ENCODE results near the gene ALG10B. TPM values are rescaled to one million over a fixed set of nuclear protein-coding genes. Genes with fewer than 3 reads are reported as not detected.
"Not testable (repeated sequence)": the region's sequence is repeated elsewhere in the genome, so short reads cannot be mapped to it uniquely, and the experiment has no call there.

Gene ALG10B, protein sequence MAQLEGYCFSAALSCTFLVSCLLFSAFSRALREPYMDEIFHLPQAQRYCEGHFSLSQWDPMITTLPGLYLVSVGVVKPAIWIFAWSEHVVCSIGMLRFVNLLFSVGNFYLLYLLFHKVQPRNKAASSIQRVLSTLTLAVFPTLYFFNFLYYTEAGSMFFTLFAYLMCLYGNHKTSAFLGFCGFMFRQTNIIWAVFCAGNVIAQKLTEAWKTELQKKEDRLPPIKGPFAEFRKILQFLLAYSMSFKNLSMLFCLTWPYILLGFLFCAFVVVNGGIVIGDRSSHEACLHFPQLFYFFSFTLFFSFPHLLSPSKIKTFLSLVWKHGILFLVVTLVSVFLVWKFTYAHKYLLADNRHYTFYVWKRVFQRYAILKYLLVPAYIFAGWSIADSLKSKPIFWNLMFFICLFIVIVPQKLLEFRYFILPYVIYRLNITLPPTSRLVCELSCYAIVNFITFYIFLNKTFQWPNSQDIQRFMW
- 1 to 10 TPM in 1 of 3 donors, under 1 TPM in 2; 0.53 to 1.1 (median 0.83) TPM for polyA plus RNA-seq

DNA sequence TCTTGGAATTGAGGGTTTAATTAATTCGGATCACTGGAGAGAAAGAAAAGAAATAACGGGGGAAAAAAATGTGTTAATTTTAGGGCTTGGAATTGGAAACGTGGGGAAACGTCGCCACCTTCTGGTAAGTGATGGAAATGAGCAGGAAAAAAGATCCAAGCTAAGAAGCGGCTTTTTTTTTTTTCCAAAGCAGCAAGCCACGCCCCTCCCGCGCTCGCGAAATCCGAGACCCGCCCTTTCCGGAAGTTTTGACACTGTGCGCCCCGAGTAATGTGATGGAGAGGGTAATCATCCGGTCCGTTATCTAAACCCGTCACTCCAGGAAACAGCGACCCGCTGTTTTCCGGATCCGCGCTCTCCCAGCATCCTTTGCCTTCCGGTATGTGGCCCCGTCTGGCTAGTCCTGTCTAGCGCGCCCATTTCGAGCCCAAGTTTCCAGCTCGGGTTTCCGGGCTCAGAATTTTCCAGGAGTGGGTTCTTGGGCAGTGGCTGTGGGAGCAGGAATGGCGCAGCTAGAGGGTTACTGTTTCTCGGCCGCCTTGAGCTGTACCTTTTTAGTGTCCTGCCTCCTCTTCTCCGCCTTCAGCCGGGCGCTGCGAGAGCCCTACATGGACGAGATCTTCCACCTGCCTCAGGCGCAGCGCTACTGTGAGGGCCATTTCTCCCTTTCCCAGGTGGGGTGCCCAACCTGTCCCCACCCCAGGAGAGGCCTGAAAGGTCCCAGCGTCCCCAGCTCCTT lies at the start of gene ALG10B:
ALG10B (plus strand) TSS at position 384 of the 739 bp plus-strand sequence; CDS start at position 504, 120 bp downstream.
- peaks cover 24 to 33% of the 10 kb centered on the region in 2 donors for H3K4me1 Mint-ChIP-seq
- peak; percentile 90 to 94 (median 93) for DNase-seq
- H3K27me3 Mint-ChIP-seq (ENCODE audit: low read depth in 3 of 3) = peaks cover 6 to 7% (median 6%) of the 10 kb centered on the region in 3 donors
- no peaks in the 10 kb centered on the region for H3K9me3 Mint-ChIP-seq
- peak within 1 kb of the TSS; percentile 94 to 97 (median 96) for H3K27ac Mint-ChIP-seq
- peak within 1 kb of the TSS; percentile 90 to 97 (median 94) for H3K4me3 Mint-ChIP-seq
- H3K36me3 Mint-ChIP-seq = peaks cover 0 to 4% (median 3%) of the 10 kb centered on the region in 3 donors

DNA sequence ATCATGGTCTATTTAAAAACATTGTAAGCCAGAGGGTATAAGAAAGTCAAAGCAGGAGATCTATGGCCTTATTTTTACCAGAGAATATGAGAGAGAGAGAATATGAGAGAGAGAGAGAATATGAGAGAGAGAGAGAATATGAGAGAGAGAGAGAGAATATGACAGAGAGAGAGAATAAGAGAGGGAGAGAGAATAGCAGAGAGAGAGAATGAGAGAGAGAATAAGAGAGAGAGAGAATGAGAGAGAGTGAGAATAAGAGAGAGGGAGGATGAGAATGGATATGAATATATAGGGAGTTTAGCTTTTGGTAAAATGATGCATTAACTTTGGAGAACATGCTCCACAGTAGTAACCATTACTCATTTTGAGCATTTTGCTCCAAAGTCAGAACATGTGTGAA lies 48.0 kb upstream of the ALG10B start:
- Mint-ChIP-seq H3K4me1 (no peaks in the 10 kb centered on the region), H3K9me3 (peaks cover 0 to 12% (median 5%) of the 10 kb centered on the region in 6 donors), H3K4me3 (no peak overlapping the region), H3K36me3 (no peaks in the 10 kb centered on the region), H3K27ac (no peak overlapping the region), H3K27me3 (ENCODE audit: low read depth in 3 of 3) (peaks cover 0 to 4% (median 0%) of the 10 kb centered on the region in 3 donors)
- no peak for DNase-seq

DNA sequence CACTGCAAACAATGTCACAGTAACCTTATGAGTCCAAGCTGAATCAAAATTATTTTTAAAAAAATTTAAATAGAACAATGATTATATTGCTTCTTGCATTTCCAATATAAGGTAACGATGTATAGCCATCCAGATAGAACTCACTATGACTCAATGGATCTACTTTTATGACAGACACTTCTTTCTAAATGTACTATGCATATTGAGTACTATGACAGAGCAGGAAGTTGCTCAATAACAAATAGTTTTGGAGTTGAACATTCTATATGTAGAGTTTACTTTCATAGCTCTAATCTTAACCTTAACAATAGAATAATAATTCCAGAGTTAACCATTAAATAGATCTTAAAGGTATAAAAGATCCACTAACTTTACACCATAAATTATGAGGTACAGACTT lies 46.7 kb upstream of the ALG10B start:
- Mint-ChIP-seq H3K4me3 (no peak overlapping the region), H3K4me1 (no peaks in the 10 kb centered on the region), H3K27me3 (ENCODE audit: low read depth in 3 of 3) (peaks cover 0 to 2% (median 0%) of the 10 kb centered on the region in 3 donors), H3K9me3 (peaks cover 0 to 12% (median 4%) of the 10 kb centered on the region in 6 donors), H3K27ac (no peak overlapping the region), H3K36me3 (no peaks in the 10 kb centered on the region)
- no peak for DNase-seq

DNA sequence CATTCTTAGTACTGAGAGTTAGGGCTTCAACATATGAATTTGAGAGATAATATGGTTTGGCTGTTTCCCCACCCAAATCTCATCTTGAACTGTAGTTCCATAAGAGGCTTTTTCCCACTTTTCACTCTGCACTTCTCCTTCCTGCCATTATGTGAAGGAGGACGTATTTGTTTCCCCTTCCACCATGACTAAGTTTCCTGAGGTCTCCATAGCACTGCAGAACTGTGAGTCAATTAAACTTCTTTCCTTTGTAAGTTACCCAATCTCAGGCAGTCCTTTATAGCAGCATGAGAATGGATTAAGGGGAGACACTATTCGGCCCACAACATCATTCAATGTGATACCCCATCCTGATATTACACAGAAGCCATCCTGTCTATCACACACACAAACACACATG lies 36.8 kb upstream of the ALG10B start:
- peaks cover 0 to 1% (median 0%) of the 10 kb centered on the region in 3 donors for H3K27me3 Mint-ChIP-seq (ENCODE audit: low read depth in 3 of 3)
- no peaks in the 10 kb centered on the region for H3K36me3 Mint-ChIP-seq
- no peak for DNase-seq
- H3K4me1 Mint-ChIP-seq = no peaks in the 10 kb centered on the region
- H3K9me3 Mint-ChIP-seq = peaks cover 2 to 8% (median 4%) of the 10 kb centered on the region in 6 donors
- H3K4me3 Mint-ChIP-seq = no peak overlapping the region
- no peak overlapping the region for H3K27ac Mint-ChIP-seq

DNA sequence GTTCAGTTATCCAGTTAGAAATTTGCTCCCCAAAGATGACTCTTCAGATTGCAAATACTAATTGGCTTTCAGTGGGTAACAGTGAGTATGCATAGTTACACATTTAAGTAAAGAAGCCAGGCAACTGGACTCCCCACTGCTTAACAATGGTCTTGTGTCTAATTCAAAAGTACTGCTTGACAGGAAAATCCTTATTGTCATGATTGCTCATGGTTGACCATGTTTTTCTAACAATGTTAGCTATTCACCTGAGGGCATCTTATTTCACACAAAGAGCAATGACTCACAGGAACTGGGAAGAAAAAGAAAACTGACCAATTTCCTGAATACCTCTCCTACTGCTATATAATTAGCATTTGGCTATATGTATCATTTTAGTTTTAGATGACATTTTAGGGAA lies 33.7 kb upstream of the ALG10B start:
- H3K4me3 Mint-ChIP-seq = no peak overlapping the region
- no peak overlapping the region for H3K27ac Mint-ChIP-seq
- no peaks in the 10 kb centered on the region for H3K4me1 Mint-ChIP-seq
- H3K36me3 Mint-ChIP-seq = no peaks in the 10 kb centered on the region
- DNase-seq = no peak
- H3K9me3 Mint-ChIP-seq = peaks cover 0 to 8% (median 2%) of the 10 kb centered on the region in 6 donors
- peaks cover 0 to 1% (median 0%) of the 10 kb centered on the region in 3 donors for H3K27me3 Mint-ChIP-seq (ENCODE audit: low read depth in 3 of 3)

DNA sequence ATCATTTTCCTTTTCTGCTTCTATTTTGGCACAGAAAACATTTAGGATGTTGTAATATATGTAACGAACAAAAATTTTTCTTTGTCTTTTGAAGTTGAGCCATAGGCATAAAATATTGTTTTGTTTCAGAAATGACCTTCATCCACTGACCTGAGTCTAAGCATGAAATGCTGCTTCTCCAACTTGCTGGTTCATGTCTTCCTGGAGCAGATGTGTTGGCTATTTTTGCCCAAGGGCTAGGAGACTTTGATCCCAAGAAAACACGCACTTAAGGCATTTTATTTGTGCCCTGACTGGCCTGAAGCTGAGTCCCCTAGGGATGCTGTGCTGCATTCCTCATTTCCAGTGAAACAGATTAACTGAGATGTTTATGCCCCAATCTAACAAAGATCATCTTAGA lies 27.2 kb upstream of the ALG10B start:
- no peak for DNase-seq
- Mint-ChIP-seq H3K27me3 (ENCODE audit: low read depth in 3 of 3) (peaks cover 0 to 2% (median under 1%) of the 10 kb centered on the region in 3 donors), H3K36me3 (no peaks in the 10 kb centered on the region), H3K4me1 (no peaks in the 10 kb centered on the region), H3K27ac (no peak overlapping the region), H3K4me3 (no peak overlapping the region), H3K9me3 (peaks cover 0 to 3% (median 0%) of the 10 kb centered on the region in 6 donors)

DNA sequence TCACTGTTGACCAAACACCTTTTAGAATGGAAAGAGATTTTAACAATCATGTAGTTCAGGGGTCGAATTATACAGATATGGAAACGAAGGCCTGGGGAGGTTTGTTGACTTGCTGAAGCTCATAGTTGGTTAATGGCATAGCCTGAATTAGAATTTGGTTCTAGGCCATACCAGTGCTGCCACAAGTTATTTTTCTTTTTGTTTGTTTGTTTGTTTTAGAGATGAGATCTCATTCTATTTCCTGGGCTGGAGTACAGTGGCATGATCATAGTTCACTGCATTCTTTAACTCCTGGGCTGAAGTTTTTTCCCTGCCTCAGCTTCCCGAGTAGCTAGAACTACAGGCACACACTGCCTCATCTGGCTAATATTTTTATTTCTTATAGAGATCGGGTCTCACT lies 25.4 kb upstream of the ALG10B start:
- H3K27me3 Mint-ChIP-seq (ENCODE audit: low read depth in 3 of 3) = peaks cover 0 to 4% (median 2%) of the 10 kb centered on the region in 3 donors
- H3K4me1 Mint-ChIP-seq = no peaks in the 10 kb centered on the region
- no peak for DNase-seq
- H3K36me3 Mint-ChIP-seq = no peaks in the 10 kb centered on the region
- H3K9me3 Mint-ChIP-seq = peaks cover 0 to 2% (median 0%) of the 10 kb centered on the region in 6 donors
- no peak overlapping the region for H3K4me3 Mint-ChIP-seq
- no peak overlapping the region for H3K27ac Mint-ChIP-seq

DNA sequence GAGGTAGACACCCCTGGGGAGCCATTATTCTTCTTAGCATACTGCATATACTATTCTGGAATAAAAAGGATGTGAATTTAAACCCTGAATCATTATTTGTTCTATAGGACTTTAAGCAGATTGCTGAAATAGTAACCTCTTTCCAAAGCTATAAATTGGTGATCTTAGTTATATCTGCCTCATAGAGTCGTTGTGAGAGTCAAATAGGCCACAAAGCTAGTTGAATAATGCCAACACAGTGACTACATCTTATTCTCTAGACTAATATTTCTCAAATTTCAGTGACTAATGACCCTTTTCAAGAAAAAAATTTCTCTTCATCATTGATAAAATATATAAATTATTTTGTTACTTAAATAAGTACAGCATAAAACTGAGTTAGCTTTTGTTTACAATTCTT lies 13.6 kb upstream of the ALG10B start:
- not testable (repeated sequence) for H3K27me3 Mint-ChIP-seq (ENCODE audit: low read depth in 3 of 3); H3K4me3 Mint-ChIP-seq; H3K27ac Mint-ChIP-seq; H3K36me3 Mint-ChIP-seq; H3K4me1 Mint-ChIP-seq; DNase-seq
- H3K9me3 Mint-ChIP-seq = peaks cover 3 to 17% (median 8%) of the 10 kb centered on the region in 6 donors

DNA sequence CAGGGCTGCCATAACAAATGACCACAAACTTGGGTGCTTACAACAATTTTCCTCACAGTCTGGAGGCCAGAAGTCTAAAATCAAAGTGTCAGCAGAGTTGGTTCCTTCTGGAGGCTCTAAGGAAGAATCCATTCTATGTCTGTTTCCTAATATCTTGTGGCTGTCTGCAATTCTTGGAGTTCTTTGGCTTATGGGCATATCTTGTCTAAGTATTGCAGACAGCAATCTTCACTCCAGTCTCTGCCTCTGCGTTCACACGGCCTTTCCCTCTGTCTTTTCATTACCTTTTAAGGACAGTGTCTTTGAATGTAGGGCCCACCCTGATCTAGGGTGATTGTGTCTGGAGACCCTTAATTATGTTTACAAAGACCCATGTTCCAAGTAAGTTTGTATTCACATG lies 5.4 kb downstream of the ALG10B start:
- H3K4me1 Mint-ChIP-seq = peaks cover 11 to 20% of the 10 kb centered on the region in 2 donors
- not testable (repeated sequence) for H3K27ac Mint-ChIP-seq; H3K36me3 Mint-ChIP-seq; H3K9me3 Mint-ChIP-seq; H3K27me3 Mint-ChIP-seq (ENCODE audit: low read depth in 3 of 3); H3K4me3 Mint-ChIP-seq; DNase-seq

DNA sequence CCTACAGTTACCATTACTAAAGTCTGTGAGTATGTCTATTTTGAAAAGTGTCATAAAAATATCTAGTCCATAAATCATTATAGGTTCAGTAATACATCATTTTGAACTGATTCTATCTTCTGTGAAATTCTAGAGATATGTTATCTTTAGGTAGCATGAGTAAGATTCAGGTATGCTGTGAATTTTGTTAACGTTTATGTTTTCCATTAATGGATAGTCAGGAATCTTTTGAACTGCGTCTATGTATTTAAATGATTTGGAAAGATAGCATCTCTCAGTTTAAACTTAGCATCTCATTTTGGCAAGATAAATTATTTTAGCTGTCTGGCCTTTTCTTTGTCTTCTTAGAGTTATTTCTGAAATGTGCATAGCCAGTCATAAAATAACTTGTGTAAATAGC lies 8.3 kb downstream of the ALG10B start:
- Mint-ChIP-seq H3K9me3 (no peaks in the 10 kb centered on the region), H3K4me1 (no peaks in the 10 kb centered on the region), H3K27ac (peak overlapping the region in 1 of 6 donors; percentile 26), H3K27me3 (ENCODE audit: low read depth in 3 of 3) (no peaks in the 10 kb centered on the region), H3K36me3 (peaks cover 0 to 5% (median 0%) of the 10 kb centered on the region in 3 donors), H3K4me3 (no peak overlapping the region)
- no peak for DNase-seq

DNA sequence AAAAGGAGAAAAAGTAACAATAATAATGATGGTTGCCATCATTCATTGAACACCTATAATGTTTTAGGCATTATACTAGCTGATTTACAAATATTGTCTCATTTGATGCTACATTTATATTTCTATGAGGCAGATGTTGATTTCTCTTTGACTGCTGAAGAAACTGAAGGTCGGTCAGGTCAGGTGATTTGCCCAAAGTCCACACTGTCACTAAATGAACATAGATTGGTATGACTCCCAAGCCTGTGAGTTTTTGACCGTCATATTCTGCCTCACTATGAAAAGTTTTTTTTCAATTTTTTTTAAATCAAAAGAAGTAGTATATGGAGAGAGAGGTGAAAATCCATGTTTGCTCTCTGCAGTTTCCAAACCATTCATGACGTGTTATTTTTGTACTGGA lies 10.8 kb downstream of the ALG10B start:
- Mint-ChIP-seq H3K9me3 (no peaks in the 10 kb centered on the region), H3K36me3 (peaks cover 0 to 5% (median 0%) of the 10 kb centered on the region in 3 donors), H3K27ac (no peak overlapping the region), H3K27me3 (ENCODE audit: low read depth in 3 of 3) (no peaks in the 10 kb centered on the region), H3K4me3 (no peak overlapping the region), H3K4me1 (peaks cover 5% of the 10 kb centered on the region in 2 donors)
- DNase-seq = no peak

DNA sequence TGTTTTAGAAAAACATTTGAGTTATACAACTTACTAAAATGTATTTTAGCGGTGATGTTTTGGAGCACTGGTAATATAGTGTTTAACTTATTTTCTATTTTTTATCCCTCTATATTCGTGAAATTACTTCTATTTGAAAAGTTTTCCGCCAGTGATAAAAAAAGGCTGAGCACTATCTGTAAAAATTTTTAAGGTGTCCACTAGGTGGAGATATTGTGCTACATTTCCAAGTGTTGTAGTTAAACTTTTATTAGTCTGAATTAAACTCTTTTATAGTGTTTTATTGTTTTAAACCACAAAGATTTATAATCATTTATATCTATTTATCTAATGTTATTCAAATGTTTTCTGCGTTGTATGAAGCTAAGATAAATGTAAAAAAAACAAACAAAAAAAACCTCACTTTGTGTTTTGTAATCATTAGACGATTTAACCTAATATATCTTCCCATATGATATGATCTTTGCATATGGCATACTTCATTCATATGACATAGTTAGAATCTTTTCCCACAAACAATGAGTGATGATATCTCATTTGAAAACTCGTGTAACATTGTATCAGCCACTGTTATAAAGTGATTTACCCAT lies 11.8 kb downstream of the ALG10B start:
- H3K36me3 Mint-ChIP-seq = peaks cover 0 to 5% (median 0%) of the 10 kb centered on the region in 3 donors
- peaks cover 5% of the 10 kb centered on the region in 2 donors for H3K4me1 Mint-ChIP-seq
- peak; percentile 20 to 39 (median 35) for DNase-seq
- no peaks in the 10 kb centered on the region for H3K9me3 Mint-ChIP-seq
- H3K27ac Mint-ChIP-seq = no peak overlapping the region
- peak overlapping the region in 1 of 5 donors; percentile 18 for H3K4me3 Mint-ChIP-seq
- H3K27me3 Mint-ChIP-seq (ENCODE audit: low read depth in 3 of 3) = no peaks in the 10 kb centered on the region

DNA sequence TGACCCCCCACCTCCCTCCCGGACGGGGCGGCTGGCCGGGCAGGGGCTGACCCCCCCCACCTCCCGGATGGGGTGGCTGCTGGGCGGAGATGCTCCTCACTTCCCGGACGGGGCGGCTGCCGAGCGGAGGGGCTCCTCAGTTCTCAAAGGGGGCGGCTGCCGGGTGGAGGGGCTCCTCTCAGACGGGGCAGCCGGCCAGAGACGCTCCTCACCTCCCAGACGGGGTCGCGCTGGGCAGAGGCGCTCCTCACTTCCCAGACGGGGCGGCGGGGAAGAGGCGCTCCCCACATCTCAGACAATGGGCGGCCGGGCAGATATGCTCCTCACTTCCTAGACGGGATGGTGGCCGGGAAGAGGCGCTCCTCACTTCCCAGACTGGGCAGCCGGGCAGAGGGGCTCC lies 13.8 kb downstream of the ALG10B start:
- not testable (repeated sequence) for H3K27ac Mint-ChIP-seq; DNase-seq; H3K4me1 Mint-ChIP-seq; H3K27me3 Mint-ChIP-seq (ENCODE audit: low read depth in 3 of 3); H3K4me3 Mint-ChIP-seq; H3K9me3 Mint-ChIP-seq; H3K36me3 Mint-ChIP-seq

DNA sequence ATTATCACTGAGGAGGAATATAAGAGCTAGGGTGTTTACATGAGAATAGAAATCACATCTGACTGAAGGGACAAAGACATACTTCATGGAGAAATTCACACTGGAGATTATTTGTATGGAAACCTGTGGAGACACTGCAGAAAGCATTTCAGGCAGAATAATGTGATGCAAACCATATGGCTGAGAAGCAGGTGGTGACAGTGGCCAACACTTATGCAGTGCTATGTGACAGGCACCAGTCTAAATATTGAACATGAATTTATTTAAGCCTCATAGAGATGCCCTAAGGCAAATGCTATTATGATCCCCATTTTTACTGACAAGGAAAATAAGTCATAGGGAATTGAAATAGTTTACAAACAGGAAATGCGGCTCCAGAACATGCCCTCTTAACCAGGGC lies 16.2 kb downstream of the ALG10B start:
- no peak overlapping the region for H3K4me3 Mint-ChIP-seq
- no peaks in the 10 kb centered on the region for H3K9me3 Mint-ChIP-seq
- no peak for DNase-seq
- no peaks in the 10 kb centered on the region for H3K27me3 Mint-ChIP-seq (ENCODE audit: low read depth in 3 of 3)
- no peaks in the 10 kb centered on the region for H3K36me3 Mint-ChIP-seq
- H3K27ac Mint-ChIP-seq = no peak overlapping the region
- peaks cover 5% of the 10 kb centered on the region in 2 donors for H3K4me1 Mint-ChIP-seq
